Sigmoid colon (tissue), 7 donors: ENCODE results near the gene JMY. TPM values are rescaled to one million over a fixed set of nuclear protein-coding genes. Genes with fewer than 3 reads are reported as not detected.

Source experiments
- DNase-seq: peaks from one replicate; pipeline ENCODE4 v3.0.0-alpha.2; 2019
- H3K27ac ChIP-seq, 4 donors: fragments of 200-600 bp; sonication (generic); one replicate each; pipeline ENCODE4 v1.5.1; 2016 to 2019; ENCODE audit warnings: mild to moderate bottlenecking in 1 of 4
- H3K27me3 ChIP-seq, 3 donors: fragments of 200-600 bp; sonication (generic); one replicate each; pipeline ENCODE4 v1.5.1; 2019; ENCODE audit warnings: mild to moderate bottlenecking in 1 of 3
- H3K36me3 ChIP-seq, 4 donors: fragments of 200-600 bp; sonication (generic); one replicate each; pipeline ENCODE4 v1.5.1; 2016 to 2019
- H3K4me1 ChIP-seq, 4 donors: fragments of 200-600 bp; sonication (generic); one replicate each; pipeline ENCODE4 v1.5.1; 2017 to 2019
- H3K4me3 ChIP-seq, 4 donors: fragments of 200-600 bp; sonication (generic); one replicate each; pipeline ENCODE4 v1.5.1; 2017 to 2019; ENCODE audit warnings: mild to moderate bottlenecking in 2 of 4, moderate library complexity in 1 of 4
- H3K9me3 ChIP-seq, 4 donors: fragments of 200-600 bp in 3 of 4; sonication (generic) in 3 of 4; one replicate each; pipeline versions ENCODE4 v1.5.1 to v1.6.1; 2013 to 2019
- EP300 ChIP-seq, 4 donors: sonication (generic); formaldehyde crosslinking; IDR thresholded peaks; one replicate each; pipeline ENCODE4 v1.6.1; 2017; ENCODE audit warnings: antibody characterized with exemption in 4 of 4
- POLR2A ChIP-seq, 2 donors: fragments of 450-650 bp; IDR thresholded peaks; one replicate each; pipeline ENCODE4 v1.6.1; 2016; ENCODE audit warnings: antibody characterized with exemption in 2 of 2, mild to moderate bottlenecking in 2 of 2, moderate library complexity in 2 of 2
- POLR2AphosphoS5 ChIP-seq, 4 donors: sonication (generic); formaldehyde crosslinking; IDR thresholded peaks; one replicate each; pipeline ENCODE4 v1.6.1; 2017; ENCODE audit warnings: antibody characterized with exemption in 4 of 4
- WGBS, 2 donors: extraction: QIAGEN DNeasy Blood & Tissue Kit; methylation state at CpG; one replicate each; pipeline ENCODE4 v1.1.7; 2013; 5-methylcytosine and 5-hydroxymethylcytosine counted together
- intact Hi-C: fragments of 100-400 bp; cut with DNase I; formaldehyde crosslinking; loops from one replicate; pipeline ENCODE4 v1.15.1; 2023
- polyA plus RNA-seq, 3 donors: library from polyadenylated mRNA; stranded (reverse); fragments of 200-250 nt; gene quantifications; one replicate each; pipeline ENCODE4 v1.2.3, GENCODE V29; 2013
- total RNA-seq, 4 donors: library from RNA; depleted of rRNA; stranded (reverse); fragments of >200 nt; gene quantifications; one replicate each; pipeline ENCODE4 v1.1.0, GENCODE V29; 2016
- TF ChIP-seq, protein P1 (sequence below), 4 experiments: fragments of 450-650 bp in 3 of 4; fragments of 200-600 bp in 1 of 4; IDR thresholded peaks; one replicate each; pipeline ENCODE4 v1.5.1; 2016 to 2019; ENCODE audit warnings: antibody characterized with exemption in 4 of 4, mild to moderate bottlenecking in 3 of 4, moderate library complexity in 2 of 4
- donor health status: healthy with polysubstance abuse.
- donor health status: Bipolar disorder and iron deficiency.
- donor health status: healthy.

JMY gene
- total and polyA plus RNA-seq, 7 donors: 1.4 to 58.7 (median 33.2) TPM

DNA sequence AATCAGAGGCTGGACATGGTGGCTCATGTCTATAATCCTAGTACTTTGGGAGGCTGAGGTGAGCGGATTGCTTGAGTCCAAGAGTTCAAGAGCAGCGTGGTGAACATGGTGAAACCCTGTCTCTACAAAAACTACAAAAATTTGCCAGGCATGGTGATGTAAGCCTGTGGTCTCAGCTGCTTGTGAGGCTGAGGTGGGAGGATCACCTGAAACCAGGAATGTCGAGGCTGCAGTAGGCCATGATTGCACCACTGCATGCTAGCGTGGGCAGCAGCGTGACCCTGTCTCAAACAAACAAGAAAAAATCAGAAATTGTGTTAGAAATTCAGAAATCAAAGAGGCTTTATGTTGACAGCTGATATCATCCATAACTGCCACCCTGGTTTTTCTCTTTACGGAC, 21.4 kb downstream of the JMY start:
- TF ChIP-seq POLR2AphosphoS5 (IDR thresholded peaks at IDR 0.05): no peak
- TF ChIP-seq EP300 (IDR thresholded peaks at IDR 0.05): no peak
- no peak for TF ChIP-seq POLR2A (IDR thresholded peaks at IDR 0.05)
- Histone ChIP-seq H3K4me3 (no peak overlapping the region), H3K27ac (no peak overlapping the region), H3K4me1 (peaks cover 0 to 37% (median 19%) of the 10 kb centered on the region in 4 donors), H3K9me3 (no peaks in the 10 kb centered on the region), H3K36me3 (no peaks in the 10 kb centered on the region), H3K27me3 (no peaks in the 10 kb centered on the region)
- DNase-seq: no peak
- intact Hi-C loops: no loop called here
- 94 to 97% methylated on average over 6 of the region's 6 CpGs for WGBS, 2 donors

- intact Hi-C loops: no loop called here
- H3K9me3 ChIP-seq: no peaks in the 10 kb centered on the region
- no peak overlapping the region for H3K27ac ChIP-seq
- no peak for TF ChIP-seq POLR2AphosphoS5 (IDR thresholded peaks at IDR 0.05)
- TF ChIP-seq, protein P1, sequence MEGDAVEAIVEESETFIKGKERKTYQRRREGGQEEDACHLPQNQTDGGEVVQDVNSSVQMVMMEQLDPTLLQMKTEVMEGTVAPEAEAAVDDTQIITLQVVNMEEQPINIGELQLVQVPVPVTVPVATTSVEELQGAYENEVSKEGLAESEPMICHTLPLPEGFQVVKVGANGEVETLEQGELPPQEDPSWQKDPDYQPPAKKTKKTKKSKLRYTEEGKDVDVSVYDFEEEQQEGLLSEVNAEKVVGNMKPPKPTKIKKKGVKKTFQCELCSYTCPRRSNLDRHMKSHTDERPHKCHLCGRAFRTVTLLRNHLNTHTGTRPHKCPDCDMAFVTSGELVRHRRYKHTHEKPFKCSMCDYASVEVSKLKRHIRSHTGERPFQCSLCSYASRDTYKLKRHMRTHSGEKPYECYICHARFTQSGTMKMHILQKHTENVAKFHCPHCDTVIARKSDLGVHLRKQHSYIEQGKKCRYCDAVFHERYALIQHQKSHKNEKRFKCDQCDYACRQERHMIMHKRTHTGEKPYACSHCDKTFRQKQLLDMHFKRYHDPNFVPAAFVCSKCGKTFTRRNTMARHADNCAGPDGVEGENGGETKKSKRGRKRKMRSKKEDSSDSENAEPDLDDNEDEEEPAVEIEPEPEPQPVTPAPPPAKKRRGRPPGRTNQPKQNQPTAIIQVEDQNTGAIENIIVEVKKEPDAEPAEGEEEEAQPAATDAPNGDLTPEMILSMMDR (IDR thresholded peaks at IDR 0.05): no peak
- TF ChIP-seq POLR2A (IDR thresholded peaks at IDR 0.05): no peak
- no peak for TF ChIP-seq EP300 (IDR thresholded peaks at IDR 0.05)
- WGBS, 2 donors: 94 to 96% methylated on average over 4 of the region's 4 CpGs
- no peak overlapping the region for H3K4me3 ChIP-seq
- H3K36me3 ChIP-seq: peaks cover 0 to 8% (median 0%) of the 10 kb centered on the region in 4 donors
- no peaks in the 10 kb centered on the region for H3K27me3 ChIP-seq
- no peak for DNase-seq
- peaks cover 0 to 37% (median 19%) of the 10 kb centered on the region in 4 donors for H3K4me1 ChIP-seq
These were observed 22.9 kb downstream of the JMY start for GRCh38 chr5:79258801-79259200.

DNA sequence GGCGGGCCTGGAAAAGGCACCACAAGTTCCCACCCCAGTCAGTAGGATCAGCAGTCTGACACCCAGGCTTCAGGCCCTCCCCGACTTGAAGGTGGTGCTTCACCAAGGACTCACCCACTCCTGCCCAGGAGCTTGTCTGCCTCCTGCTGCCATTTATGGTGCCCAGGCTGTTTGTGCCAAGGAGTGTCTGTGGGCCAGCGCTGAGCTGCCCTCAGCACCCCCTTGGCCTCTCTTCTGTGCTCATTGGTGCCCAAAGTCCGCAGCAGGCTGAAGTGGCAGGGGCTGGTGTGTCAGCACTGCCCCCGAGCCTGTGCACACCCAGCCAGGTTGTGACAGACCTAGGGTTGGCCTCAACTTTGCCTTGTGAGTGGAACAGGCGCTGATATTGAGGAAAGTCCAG, 23.5 kb downstream of the JMY start:
- no peaks in the 10 kb centered on the region for H3K9me3 ChIP-seq
- H3K4me3 ChIP-seq: no peak overlapping the region
- peaks cover 0 to 33% (median 19%) of the 10 kb centered on the region in 4 donors for H3K4me1 ChIP-seq
- 92 to 95% methylated on average over 6 of the region's 6 CpGs for WGBS, 2 donors
- no peak for TF ChIP-seq POLR2A (IDR thresholded peaks at IDR 0.05)
- TF ChIP-seq EP300 (IDR thresholded peaks at IDR 0.05): no peak
- TF ChIP-seq POLR2AphosphoS5 (IDR thresholded peaks at IDR 0.05): no peak
- TF ChIP-seq, protein P1 (IDR thresholded peaks at IDR 0.05): no peak
- no peak for DNase-seq
- H3K27me3 ChIP-seq: no peaks in the 10 kb centered on the region
- no peak overlapping the region for H3K27ac ChIP-seq
- intact Hi-C loops: no loop called here
- H3K36me3 ChIP-seq: peaks cover 0 to 9% (median 0%) of the 10 kb centered on the region in 4 donors

DNA sequence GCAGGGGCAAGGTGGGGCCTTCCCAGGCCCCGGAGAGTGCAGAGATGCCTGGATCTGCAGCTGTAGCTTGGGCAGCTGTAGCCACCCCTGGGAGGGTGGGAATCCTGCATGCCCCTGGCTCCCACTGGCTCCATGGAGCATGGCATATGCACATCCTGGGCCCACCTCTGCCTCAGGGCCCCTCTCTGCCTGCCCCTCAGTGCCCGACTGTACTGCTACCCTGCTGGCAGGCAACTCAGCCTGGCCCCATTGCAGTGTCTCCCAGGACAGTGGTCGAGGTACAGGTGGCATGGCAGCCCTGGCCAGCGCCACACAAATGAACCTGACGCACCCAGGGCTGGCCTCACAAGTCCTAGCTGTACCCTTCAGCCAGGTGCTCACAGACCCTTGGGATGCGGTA, 23.9 kb downstream of the JMY start:
- DNase-seq: no peak
- Histone ChIP-seq H3K27me3 (no peaks in the 10 kb centered on the region), H3K9me3 (no peaks in the 10 kb centered on the region), H3K36me3 (peaks cover 0 to 9% (median 0%) of the 10 kb centered on the region in 4 donors), H3K4me3 (no peak overlapping the region), H3K4me1 (peaks cover 0 to 30% (median 19%) of the 10 kb centered on the region in 4 donors), H3K27ac (no peak overlapping the region)
- 98% methylated on average over 6 of the region's 6 CpGs for WGBS, 2 donors
- TF ChIP-seq POLR2AphosphoS5 (IDR thresholded peaks at IDR 0.05) (no peak), EP300 (IDR thresholded peaks at IDR 0.05) (no peak), POLR2A (IDR thresholded peaks at IDR 0.05) (no peak)
- TF ChIP-seq, protein P1 (IDR thresholded peaks at IDR 0.05): no peak
- intact Hi-C loops: no loop called here

- no peak for DNase-seq
- H3K36me3 ChIP-seq: peaks cover 0 to 9% (median 0%) of the 10 kb centered on the region in 4 donors
- H3K4me3 ChIP-seq: no peak overlapping the region
- TF ChIP-seq POLR2AphosphoS5 (IDR thresholded peaks at IDR 0.05): no peak
- TF ChIP-seq, protein P1 (IDR thresholded peaks at IDR 0.05): no peak
- TF ChIP-seq EP300 (IDR thresholded peaks at IDR 0.05): no peak
- TF ChIP-seq POLR2A (IDR thresholded peaks at IDR 0.05): no peak
- peaks cover 0 to 23% (median 14%) of the 10 kb centered on the region in 4 donors for H3K4me1 ChIP-seq
- WGBS, 2 donors: 78 to 81% methylated on average over 4 of the region's 4 CpGs
- no peaks in the 10 kb centered on the region for H3K27me3 ChIP-seq
- intact Hi-C loops: no loop called here
- no peaks in the 10 kb centered on the region for H3K9me3 ChIP-seq
- no peak overlapping the region for H3K27ac ChIP-seq
These were observed 26.0 kb downstream of the JMY start for GRCh38 chr5:79261897-79262296.
